Measurements from ENCODE around the gene GRM7.

Gene GRM7

GRCh38 chr3:6985848-6986247 is 124.9 kb downstream of the GRM7 start:
- no peak for DNase-seq

DNA sequence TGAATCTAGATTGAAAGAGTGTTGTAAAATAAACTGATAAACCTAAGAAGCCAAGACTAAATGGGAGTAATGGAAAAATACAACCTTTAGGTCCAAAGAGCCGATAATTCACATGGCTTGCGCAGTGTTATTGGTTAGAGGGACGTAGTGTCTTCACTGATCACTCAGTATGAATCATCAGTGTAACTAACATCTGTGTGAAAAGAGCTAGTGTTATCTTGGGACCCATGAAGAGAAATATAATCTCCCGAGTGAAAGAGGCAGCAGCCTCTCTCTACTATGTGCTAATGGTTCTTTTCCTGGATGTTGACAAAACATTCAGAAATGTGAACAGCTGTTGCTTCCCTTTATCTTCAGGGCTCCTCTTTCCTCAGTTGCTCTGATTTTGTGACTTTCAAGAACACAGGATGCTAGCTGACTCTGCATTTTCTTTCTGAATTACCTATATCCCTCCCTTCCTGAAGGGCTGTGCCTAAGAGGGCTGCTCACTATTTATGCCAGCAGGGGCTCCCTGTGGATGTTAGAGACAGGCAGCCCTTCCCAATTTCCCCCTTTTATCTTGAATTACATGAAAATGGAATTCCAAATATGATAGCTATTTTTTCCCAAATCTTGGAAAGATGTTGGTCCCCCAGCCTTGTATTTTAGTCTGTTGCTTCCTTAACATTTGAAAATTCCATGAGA is 128.8 kb downstream of the GRM7 start:
- DNase-seq = no peak

DNA sequence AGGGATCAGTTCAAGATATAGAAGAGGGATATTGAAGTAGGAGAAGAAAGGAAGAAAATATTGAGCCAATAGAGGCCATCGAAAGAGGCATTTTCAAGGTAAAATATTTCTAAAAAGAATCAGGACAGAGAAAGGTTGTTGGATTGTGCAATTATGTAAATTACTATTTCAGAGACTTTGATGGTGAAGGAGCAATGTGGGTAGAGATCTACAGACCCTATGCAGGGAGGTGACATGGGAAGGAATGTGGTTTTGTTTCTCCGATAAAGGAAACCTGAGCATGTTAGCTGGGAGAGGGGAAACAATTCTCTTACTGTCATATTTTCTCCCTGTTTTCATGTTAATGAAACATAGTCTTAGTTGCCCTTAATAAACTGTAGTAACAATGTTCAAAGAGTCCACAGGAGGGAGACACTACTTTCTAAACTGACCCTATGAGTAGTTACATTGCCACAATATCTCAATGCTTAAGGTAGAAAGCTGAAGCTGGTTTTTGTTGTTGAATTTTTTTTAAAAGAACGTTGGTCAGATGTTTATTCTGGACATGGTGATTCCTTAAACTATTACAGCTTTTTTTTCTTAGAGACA is 133.3 kb downstream of the GRM7 start:
- DNase-seq = no peak

DNA sequence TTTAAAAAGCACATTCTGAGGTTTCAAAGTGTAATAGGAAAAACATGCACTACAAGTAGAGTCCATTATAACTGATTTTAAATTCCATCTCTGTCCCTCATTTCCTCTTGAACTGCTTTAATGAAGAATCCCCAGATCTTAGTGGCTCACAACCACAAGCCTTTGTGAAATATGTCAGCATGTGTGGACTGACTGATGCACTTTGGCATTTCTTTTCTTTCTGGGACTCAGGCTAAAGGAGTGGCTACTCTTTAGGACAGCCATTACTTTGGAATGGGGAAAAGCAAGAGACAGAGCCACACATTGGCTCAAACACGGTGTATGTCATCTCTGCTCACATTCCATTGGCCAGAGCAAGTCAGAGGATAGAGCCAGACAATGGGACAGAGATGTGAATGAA is 139.6 kb downstream of the GRM7 start:
- no peak for DNase-seq

DNA sequence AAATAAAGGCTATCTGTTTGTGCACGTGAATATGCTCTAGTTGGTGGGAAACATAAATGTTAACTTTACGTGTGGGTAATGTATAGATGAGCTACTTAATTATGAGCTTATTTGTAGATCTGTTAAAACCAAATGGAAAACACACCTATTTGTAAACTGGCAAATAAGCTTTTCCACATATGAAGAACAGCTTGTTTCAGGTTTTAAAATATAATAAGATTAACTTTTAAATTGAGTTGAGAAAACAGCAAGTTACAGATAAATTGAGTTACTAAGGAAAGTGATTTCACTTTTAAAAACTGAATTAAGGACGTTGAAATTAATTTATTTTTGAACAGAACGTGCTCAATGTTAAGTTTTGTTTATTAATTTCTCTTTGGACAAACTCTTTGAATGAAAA is 140.5 kb downstream of the GRM7 start:
- no peak for DNase-seq

DNA sequence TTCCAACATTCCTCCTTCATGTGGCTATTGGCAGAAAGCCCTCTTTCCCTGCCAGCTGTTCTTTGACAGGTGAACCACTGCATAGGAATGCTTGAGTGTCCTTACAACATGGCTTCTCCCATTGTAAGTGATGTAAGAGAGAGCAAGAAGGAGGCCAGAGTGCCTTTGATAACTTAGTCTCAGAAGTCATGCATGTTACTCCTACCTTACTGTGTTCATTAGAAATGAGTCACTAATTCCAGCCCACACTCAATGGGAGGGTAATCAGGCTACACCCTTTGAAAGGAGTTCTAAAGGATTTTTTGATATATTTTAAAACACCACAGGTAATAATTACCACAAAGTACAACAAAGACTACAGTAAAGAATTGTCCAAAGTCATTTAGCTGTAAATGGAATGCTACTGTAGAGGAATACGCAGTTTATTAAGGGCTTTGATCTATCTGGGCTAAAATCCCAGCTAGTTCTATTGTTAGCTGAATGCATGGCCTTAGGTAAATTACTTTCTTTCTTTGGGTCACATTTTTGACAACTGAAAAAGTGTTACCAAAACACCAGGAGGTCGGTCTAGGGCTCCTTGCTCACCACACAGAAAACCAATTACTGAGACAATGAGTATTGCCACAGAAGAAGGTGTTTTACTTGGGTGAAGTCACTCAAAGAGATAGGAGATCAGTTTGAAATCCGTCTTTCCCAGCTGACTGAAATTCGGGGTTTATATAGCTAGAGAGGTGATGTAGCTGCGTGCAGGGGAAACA is 154.9 kb downstream of the GRM7 start:
- no peak for DNase-seq

DNA sequence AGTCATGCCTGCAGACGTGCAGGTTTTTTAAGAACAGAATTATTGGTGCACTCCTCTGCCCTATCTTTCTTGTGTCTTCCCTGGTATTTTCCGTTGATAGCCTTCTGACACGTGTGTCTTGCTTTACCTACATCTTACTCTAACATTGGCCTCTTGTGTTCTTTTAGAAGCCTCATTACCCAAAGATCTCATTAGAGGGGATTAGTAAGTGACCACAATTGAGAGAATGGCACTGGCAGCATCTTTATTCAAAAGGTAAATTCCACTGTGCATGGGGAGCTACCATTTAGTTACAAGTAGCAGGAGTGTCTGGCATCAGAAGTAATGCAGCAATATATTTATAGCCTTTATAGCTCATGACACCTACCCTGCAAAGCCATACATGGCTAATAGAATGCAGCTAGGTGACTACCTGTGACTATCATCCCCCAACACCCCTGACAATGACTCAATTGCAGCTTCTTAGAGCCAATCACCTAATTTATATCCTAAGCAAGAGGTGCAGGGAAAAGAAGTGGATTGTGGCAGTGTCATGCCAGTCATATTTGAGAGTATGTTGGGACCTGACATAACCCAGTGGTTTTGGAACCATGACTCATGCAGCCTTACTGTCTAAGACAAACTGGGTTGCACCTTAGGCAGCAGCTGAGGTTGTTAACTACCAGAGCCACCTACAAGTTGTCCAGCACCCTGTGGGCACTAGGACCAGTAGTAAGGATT is 164.8 kb downstream of the GRM7 start:
- no peak for DNase-seq

- no peak for DNase-seq
Measured at GRCh38 chr3:7029562-7029961, 168.6 kb downstream of the GRM7 start.

GRCh38 chr3:7038394-7038793 is 177.5 kb downstream of the GRM7 start:
- DNase-seq = no peak

GRCh38 chr3:7062714-7063113 is 201.8 kb downstream of the GRM7 start:
- DNase-seq = no peak

DNA sequence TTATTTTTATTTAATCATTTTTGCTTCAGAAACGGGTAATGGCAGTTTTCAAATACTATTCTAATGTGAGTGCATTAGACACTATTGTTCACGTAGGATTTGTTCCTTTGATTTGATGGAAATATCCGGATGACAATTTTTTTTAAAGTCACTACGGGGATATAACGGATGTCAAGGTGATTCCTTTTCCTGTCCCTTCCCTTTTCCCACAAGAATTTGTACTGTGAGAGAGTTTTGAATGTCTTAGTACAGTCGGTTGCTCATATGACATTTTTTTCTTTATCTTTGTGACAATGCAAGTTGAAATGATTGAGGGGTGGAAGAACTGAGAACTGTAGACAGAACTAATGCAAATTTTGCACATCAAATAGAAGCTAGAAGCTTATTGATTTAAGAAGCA is 209.5 kb downstream of the GRM7 start:
- DNase-seq = no peak

- DNase-seq = no peak
Measured at GRCh38 chr3:7074217-7074616, 213.3 kb downstream of the GRM7 start.

DNA sequence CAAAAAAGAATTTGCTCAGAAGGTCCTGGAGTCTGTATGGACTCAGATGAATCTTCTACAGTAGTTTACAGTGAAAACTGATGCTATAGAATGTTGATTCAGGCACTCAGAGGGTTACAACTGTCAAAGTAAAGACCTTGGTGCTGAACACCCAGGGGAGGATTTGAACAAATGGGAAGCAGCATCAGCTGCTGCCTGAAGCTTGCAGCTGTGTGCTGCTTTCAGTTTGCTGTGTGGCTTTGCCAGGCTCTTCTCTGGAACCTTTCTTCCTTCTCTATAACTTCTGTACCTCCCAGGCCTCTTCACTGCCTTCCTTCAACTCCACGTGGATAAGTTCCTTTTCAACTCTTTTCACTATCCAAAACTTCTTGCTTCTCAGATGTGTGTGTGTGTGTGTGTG is 214.2 kb downstream of the GRM7 start:
- DNase-seq = no peak

DNA sequence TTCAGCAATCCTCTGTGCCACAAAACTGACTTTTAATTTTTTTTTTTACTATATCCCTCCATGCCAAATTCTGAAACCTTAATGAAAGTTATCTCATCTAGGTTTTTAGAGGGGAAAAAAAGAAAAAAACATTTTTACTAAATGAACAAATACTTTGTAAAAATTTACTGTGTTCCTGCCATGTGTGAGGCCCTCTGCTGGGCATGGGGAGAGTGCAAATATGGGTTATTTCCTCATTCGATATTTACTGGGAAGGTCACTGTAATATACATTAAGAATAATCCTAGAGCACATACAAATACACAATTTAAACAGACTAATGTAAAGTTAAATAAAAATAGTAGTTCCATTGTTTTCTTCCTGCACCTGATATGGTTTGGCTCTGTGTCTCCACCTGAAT is 215.0 kb downstream of the GRM7 start:
- DNase-seq = no peak

DNA sequence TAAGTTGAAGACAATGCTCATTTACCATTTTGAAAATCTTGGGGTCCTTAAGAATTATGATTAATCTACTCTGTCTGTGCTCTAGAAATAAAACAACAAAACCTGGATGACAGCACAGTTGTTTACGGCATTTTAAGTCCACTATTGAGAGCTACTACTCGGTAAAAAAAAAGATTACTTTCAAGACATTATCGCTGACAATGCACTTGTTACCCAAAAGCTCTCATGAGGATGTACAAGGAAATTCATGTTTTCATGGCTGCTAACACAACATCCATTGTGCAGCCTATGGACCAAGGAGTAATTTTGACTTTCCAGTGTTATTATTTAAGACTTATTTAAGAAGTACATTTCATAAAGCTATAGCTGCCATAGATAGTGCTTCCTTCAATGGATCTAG is 221.3 kb downstream of the GRM7 start:
- DNase-seq = no peak

DNA sequence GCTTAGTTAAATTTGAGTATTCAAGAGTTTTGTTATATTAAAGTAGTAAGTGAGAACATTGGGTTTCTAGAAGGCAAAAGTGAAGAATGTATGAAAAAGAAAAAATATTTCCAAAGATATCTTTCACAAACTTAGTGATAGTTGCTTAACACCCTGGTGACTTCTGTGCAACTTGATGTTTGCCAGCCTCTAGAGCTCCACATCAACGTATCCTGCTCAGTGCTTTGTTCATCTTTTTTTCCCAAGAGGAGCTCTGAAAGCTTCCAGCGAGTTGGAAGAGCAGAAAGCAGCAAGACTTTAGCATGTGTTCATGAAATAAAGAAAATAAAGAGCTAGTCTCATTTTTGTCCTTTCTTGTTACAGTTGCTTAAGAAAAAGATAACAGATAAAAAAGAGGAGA is 225.5 kb downstream of the GRM7 start:
- no peak for DNase-seq

- no peak for DNase-seq
Measured at GRCh38 chr3:7095116-7095515, 234.2 kb downstream of the GRM7 start.

- DNase-seq = no peak
Measured at GRCh38 chr3:7100136-7100535, 239.2 kb downstream of the GRM7 start.

DNA sequence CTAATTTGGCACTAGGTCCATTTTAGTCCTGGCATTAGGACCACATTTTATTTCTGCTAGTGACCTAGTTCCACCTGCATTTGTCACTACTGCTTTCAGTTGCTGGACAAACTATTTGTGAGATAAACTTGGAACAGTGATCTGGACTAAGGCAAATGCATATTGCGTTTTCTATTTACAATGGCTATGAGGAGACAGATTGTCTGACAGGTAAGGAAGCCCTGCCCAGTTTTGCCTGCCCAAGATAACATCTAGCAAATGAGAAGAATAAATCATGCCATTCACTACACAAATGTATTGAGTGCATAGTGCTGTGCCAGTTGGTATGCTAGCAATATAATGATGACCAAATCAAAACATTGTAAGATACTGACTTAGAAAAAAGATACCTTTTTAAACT is 245.7 kb downstream of the GRM7 start:
- DNase-seq = no peak

DNA sequence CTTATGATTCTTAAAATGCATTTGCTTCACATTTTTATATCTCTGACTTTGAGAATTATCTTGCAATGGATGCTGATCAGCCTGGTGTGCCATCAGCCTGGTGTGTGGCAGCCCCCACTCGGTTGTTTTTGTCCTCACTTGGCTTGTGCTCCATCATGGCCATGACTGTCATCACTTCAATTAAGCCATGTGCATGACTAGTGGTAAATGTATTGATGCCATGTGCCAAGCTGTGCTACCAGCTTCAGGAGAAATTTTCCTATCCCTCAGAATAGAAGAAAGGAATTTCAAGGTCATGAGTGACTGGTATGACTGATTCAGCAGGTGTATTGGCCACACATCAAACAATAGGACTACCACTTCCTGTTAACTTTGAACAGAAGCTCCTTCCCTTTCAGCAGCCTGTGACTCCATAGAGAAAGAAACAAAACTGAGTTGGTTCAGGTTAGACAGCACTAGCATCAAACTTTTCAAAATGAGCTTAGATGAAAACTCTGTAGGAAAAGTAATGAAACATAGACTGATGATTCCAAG is 251.7 kb downstream of the GRM7 start:
- DNase-seq = no peak

GRCh38 chr3:7144697-7145308 is 283.9 kb downstream of the GRM7 start:
- no peak for DNase-seq

GRCh38 chr3:7146529-7146928 is 285.6 kb downstream of the GRM7 start:
- peak; percentile 5 for DNase-seq

DNA sequence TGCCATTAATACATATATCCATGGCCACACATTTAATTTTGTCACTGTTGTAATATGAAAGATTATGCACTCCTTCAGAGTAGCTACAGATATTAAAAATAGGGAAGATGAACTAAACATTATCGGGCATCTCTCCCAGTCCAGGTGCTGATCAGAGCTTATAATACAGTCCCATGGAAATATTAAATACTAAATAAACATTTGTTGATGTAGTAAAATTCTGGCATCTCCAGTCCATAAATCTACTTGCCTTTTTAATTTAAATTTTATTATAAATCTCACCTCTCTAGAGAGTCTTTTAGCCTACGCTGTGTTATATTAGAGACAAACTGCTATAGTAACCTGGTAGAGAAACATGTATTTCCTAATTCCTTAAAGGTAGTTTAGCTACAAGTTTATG is 297.6 kb downstream of the GRM7 start:
- DNase-seq = no peak

Data from NCI-H510A (cell line).